Thyroid gland (tissue), 4 donors: ENCODE data around the gene TAF5. TPM values are rescaled to one million over a fixed set of nuclear protein-coding genes. Genes with fewer than 3 reads are reported as not detected.

Experiments used
- DNase-seq, 2 donors: peaks; one replicate each; pipeline ENCODE4 v3.0.0-alpha.2; 2019
- H3K27ac ChIP-seq, 3 donors: fragments of 200-600 bp; sonication (generic); 1 replicate in 2 of 3; 2 replicates in 1 of 3; pipeline ENCODE4 v1.5.1; 2016 to 2019; ENCODE audit warnings: mild to moderate bottlenecking in 1 of 3, moderate library complexity in 1 of 3
- H3K27me3 ChIP-seq: fragments of 200-600 bp; sonication (generic); one replicate; pipeline ENCODE4 v1.5.1; 2019
- H3K36me3 ChIP-seq, 2 donors: fragments of 200-600 bp; sonication (generic); one replicate each; pipeline ENCODE4 v1.5.1; 2016 to 2019
- H3K4me1 ChIP-seq, 2 donors: fragments of 200-600 bp; sonication (generic); one replicate each; pipeline ENCODE4 v1.5.1; 2017 to 2019
- H3K4me3 ChIP-seq, 3 donors: fragments of 200-600 bp; sonication (generic); replicated peaks in 1 of 3; 1 replicate in 2 of 3; 2 replicates in 1 of 3; pipeline ENCODE4 v1.5.1; 2016; ENCODE audit warnings: mild to moderate bottlenecking in 1 of 3
- H3K9me3 ChIP-seq: fragments of 200-600 bp; sonication (generic); one replicate; pipeline ENCODE4 v1.5.1; 2017
- CTCF ChIP-seq, 6 experiments: fragments of 200-600 bp in 3 of 6; fragments of 450-650 bp in 3 of 6; sonication (generic) in 3 of 6; IDR thresholded peaks; one replicate each; pipeline ENCODE4 v1.5.1; 2016 to 2019; ENCODE audit warnings: antibody characterized with exemption in 6 of 6, mild to moderate bottlenecking in 2 of 6, inconsistent platforms in 1 of 6, moderate library complexity in 1 of 6
- POLR2A ChIP-seq, 2 donors: fragments of 450-650 bp; IDR thresholded peaks; one replicate each; pipeline ENCODE4 v1.6.1; 2017; ENCODE audit warnings: antibody characterized with exemption in 2 of 2, mild to moderate bottlenecking in 2 of 2, moderate library complexity in 1 of 2
- WGBS, 2 donors: methylation state at CpG; one replicate each; pipeline ENCODE4 v1.1.5; 2017; 5-methylcytosine and 5-hydroxymethylcytosine counted together
- intact Hi-C: fragments of 100-400 bp; cut with DNase I; formaldehyde crosslinking; loops from one replicate; pipeline ENCODE4 v1.15.1; 2023
- total RNA-seq, 4 donors: library from RNA; depleted of rRNA; stranded (reverse); fragments of >200 nt; gene quantifications; one replicate each; pipeline ENCODE4 v1.2.3, GENCODE V29; 2016

TAF5 gene
- total RNA-seq, result 1 to 10 TPM; 4.0 to 7.0 (median 6.2) TPM

GRCh38 chr10:103367782-103368518 is at the start of gene TAF5:
Gene TAF5 (plus strand): TSS chr10:103367976. CDS start chr10:103367990, 14 bp downstream.
- peak; percentile 29 to 91 for TF ChIP-seq POLR2A (IDR thresholded peaks at IDR 0.05)
- TF ChIP-seq CTCF (IDR thresholded peaks at IDR 0.05), result peak in 1 of 6 experiments; percentile 13

GRCh38 chr10:103327906-103328305 is 39.9 kb upstream of the TAF5 start:
- Histone ChIP-seq H3K27ac (no peak overlapping the region), H3K27me3 (no peaks in the 10 kb centered on the region), H3K4me3 (no peak overlapping the region), H3K4me1 (no peaks in the 10 kb centered on the region), H3K9me3 (no peaks in the 10 kb centered on the region), H3K36me3 (peaks cover 16 to 25% of the 10 kb centered on the region in 2 donors)
- TF ChIP-seq POLR2A (IDR thresholded peaks at IDR 0.05), result no peak
- no peak for TF ChIP-seq CTCF (IDR thresholded peaks at IDR 0.05)
- DNase-seq, result no peak
- intact Hi-C loops, result no loop called here
- 93 to 95% methylated on average over 7 of the region's 7 CpGs for WGBS, 2 donors

More at GRCh38 chr10:103367782-103368518, at the start of gene TAF5:
- Histone ChIP-seq H3K4me1 (peaks cover 0 to 7% of the 10 kb centered on the region in 2 donors), H3K9me3 (no peaks in the 10 kb centered on the region), H3K27me3 (no peaks in the 10 kb centered on the region), H3K36me3 (no peaks in the 10 kb centered on the region), H3K4me3 (peak within 1 kb of the TSS; percentile 63 to 100 (median 84)), H3K27ac (peak within 1 kb of the TSS; percentile 55 to 80 (median 74))
- 0% methylated on average over 21 to 35 of the region's 81 CpGs for WGBS, 2 donors
- intact Hi-C loops, result no loop called here
- peak; percentile 90 to 92 for DNase-seq

- Histone ChIP-seq H3K27me3 (no peaks in the 10 kb centered on the region), H3K9me3 (no peaks in the 10 kb centered on the region), H3K4me1 (no peaks in the 10 kb centered on the region), H3K36me3 (peaks cover 7 to 8% of the 10 kb centered on the region in 2 donors), H3K4me3 (no peak overlapping the region), H3K27ac (no peak overlapping the region)
- DNase-seq, result no peak
- intact Hi-C loops, result no loop called here
- TF ChIP-seq POLR2A (IDR thresholded peaks at IDR 0.05) (no peak), CTCF (IDR thresholded peaks at IDR 0.05) (peak in 5 of 6 experiments; percentile 28 to 59 (median 44))
- 91 to 92% methylated on average over 2 of the region's 2 CpGs for WGBS, 2 donors
Measured at GRCh38 chr10:103333934-103334520, 33.7 kb upstream of the TAF5 start.

GRCh38 chr10:103334567-103334966 is 33.2 kb upstream of the TAF5 start:
- intact Hi-C loops, result no loop called here

More at GRCh38 chr10:103334567-103334966, 33.2 kb upstream of the TAF5 start:
- Histone ChIP-seq H3K27ac (no peak overlapping the region), H3K4me3 (no peak overlapping the region), H3K36me3 (peaks cover 8 to 10% of the 10 kb centered on the region in 2 donors), H3K27me3 (no peaks in the 10 kb centered on the region), H3K4me1 (no peaks in the 10 kb centered on the region), H3K9me3 (no peaks in the 10 kb centered on the region)
- TF ChIP-seq POLR2A (IDR thresholded peaks at IDR 0.05), result no peak
- no peak for TF ChIP-seq CTCF (IDR thresholded peaks at IDR 0.05)
- DNase-seq, result no peak
